NCI-H69 (cell line): ENCODE measurements around the gene PDE7B.

ENCODE experiments used
- DNase-seq: peaks from one replicate; lab custom pipeline; 2025; lab: John Stamatoyannopoulos, UW

PDE7B gene

DNA sequence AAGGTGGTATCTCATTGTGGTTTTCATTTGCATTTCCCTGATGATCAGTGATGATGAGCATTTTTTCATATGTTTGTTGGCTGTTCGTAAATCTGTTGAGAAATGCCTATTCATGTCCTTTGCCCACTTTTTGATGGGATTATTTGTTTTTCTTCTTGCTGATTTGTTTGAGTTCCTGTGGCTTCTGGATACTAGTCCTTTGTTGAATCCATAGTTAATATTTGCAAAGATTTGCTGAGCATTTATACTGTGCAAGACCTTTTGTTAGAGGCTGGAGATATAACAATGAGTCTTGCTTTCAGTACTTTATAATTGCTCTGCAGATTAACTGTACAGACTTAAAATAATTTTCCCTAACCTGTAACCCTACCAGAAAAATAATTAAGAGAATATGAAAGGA is 35.6 kb downstream of the PDE7B start:
- DNase-seq: peak; percentile 87

DNA sequence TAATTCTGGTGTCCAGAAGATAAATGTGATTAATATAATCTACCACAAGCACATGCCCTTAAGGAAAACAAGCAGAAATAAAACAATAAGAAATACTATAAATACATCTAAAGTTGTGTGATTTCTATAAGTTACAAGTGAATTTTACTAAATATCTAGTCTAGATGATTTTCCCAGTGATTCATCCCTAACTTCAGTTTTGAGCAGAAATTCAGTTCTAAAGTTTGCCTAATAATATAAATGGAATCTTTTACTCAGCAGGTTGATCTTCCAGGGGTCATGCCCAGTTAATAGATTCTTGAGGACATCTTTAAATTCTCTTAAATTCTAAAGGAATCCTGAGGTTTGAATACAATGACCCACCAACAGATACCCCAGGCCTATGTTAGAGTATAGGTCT is 37.3 kb downstream of the PDE7B start:
- DNase-seq: no peak

- no peak for DNase-seq
These were observed 39.4 kb downstream of the PDE7B start for GRCh38 chr6:135890876-135891275.

- no peak for DNase-seq
These were observed 40.2 kb downstream of the PDE7B start for GRCh38 chr6:135891710-135892109.

GRCh38 chr6:135895231-135895911 is 43.9 kb downstream of the PDE7B start:
- no peak for DNase-seq

GRCh38 chr6:135897087-135897486 is 45.6 kb downstream of the PDE7B start:
- DNase-seq: no peak

DNA sequence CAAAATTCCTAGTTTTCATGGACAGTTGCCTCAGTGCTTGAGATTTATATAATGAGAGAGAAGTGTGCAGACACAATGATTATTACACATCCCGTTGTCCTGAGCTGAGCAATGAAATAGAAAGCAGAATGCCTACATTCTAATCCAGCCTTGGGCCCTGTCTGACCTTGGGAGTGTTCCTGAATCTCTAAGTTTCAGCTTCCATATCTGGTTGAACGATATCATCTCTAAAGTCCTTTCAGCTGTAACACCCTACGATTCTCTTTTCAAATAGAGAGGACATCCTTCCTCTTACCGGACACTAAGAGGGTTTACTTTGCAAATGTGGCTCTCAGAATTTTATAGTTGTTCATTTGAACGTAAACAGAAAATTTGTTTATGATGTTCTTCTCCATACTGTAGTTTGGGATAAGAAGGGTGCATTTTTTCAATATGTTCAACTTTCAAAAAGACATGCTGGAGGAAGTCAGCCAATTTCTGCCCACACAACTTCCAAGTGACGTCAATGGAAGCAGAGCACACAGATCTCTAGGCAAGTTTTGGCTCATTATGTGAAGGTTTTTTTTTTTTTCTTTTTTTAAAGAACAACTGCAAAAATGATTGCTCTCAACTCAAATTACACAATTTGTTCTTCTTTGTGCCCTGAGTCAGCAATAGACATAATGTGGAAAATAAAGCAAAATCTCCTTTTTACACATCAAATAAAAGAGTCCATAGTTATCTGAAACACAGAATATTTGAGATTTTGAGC is 50.4 kb downstream of the PDE7B start:
- DNase-seq: no peak

DNA sequence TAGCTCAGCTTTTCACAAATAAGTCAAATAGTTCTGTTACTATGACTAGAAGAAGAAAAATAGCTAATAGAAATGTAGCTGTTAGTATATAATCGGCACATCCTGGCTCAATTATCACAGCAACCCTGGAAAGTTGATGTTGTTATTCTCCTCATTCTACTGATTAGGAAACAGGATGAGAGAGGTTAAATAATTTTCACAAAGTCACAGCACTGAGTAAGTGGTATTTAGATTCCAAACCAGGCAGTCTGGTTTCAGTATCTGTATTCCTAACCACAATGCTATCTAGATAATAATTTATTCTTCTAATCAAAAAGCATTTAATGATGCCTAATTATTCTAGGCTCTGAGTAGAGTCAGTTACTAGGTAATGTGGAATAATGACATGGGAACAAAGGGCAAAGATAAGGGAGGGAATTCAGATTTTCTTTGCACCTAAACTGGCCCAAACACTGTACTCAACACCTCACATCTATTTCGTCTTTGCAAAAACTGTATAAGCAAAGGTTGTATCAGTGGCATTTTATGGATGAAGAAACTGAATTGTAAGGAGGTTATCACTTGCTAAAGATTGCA is 51.3 kb downstream of the PDE7B start:
- DNase-seq: no peak

- DNase-seq: no peak
These were observed 53.2 kb downstream of the PDE7B start for GRCh38 chr6:135904666-135905065.

- DNase-seq: no peak
These were observed 54.3 kb downstream of the PDE7B start for GRCh38 chr6:135905604-135906300.

DNA sequence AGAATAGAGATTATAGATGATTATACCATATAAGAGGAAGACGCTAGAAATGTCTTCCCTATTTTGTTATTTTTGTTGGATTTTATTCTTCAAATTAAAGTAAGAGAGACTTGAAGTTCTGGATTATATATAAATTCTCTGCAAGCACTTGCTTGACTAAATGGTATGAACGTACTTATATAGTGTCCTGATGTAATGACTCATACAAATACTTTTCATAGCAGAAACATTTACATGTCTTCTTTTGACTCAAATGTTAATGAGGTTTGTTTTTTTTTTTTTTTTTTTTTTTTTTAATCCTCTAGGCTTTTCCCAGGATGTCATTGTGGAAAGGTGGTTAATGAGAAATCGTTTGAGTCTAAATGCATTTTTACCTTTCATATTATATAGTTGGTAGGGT is 55.0 kb downstream of the PDE7B start:
- no peak for DNase-seq

- no peak for DNase-seq
These were observed 55.5 kb downstream of the PDE7B start for GRCh38 chr6:135906972-135907465.

DNA sequence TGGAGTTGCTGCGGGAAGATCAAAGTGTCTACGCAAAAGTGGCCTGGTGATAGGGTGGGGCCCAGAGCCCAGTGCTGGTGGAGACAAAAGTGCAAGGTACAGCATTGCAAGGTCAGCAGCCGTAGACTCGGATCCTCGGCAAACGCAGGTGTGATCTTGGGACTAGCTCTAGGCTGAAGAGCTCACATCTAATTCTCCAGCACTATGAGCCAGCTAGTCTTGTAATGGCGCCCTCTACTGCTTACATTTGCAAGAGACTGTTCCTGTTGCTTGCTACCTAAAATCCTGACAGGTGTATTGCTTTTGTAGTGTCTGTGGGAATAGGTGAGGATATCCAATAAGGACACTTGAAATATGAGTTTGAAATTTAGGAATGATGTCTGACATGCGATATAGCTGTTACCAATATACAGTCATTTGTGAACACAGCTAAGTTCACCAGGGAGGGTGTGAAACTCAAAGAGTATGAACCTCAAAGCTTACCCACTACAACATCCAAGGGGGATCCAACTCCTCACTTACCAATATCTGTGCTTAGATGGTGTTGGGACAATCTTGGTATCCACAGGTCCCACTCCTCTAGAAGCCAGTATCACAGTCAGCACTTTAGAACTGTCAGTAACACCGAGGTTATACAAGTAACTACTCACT is 58.4 kb downstream of the PDE7B start:
- DNase-seq: peak; percentile 89

DNA sequence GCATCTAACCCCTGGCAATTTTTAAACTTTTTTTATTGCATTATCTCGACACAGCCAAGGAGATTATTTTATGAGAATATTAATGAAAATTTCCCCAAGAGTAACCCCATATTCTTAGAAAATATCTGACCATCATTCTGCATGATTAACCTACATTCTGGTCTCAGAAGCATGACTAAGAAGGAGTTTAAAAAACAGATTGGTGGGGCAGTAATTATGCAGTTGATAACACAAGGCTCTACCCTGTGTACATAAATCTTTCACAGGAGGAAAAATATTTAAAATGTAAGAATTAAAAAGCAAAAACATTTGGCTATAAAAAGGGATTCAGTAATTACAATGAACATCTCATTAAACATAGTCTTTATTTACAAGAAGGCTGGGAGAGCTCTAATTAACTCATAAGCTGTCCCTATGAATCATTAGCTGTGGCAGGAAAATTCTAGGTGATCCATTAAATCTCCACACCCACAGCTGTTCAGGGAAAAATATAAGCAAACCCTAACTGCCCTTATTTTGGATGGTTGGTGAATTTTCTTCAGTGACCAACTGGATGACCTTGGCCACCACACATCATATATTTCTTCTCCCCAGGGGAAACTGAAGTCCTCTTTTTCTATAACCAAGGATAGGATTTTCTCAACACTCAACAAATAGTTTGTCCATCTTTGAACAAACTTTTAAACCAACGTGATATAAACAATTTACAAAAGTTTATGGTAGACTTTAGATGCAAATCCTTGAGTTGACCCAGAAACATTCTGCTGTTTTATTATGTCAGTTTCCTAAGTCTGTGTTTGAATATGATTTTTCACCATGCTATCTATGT is 59.5 kb downstream of the PDE7B start:
- peak; percentile 97 for DNase-seq

DNA sequence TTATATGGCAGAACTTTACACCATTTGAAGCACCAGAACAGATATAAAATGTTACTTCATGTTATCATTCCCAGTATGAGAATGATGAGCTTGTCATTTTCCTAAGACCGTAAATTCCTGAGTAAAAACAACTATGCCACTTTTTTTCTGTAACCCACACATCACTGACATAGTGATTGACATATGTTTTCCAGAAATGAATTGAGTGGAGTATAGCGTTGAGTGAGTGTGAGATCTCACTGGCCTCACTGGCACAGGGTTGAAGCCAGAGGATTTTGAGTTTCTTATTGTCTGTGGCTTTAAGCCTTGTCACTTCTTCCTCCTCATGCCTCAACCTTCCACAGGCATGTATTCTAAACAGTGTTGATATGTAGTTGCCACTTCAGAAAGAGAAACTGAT is 62.3 kb downstream of the PDE7B start:
- no peak for DNase-seq

GRCh38 chr6:135919026-135919425 is 67.5 kb downstream of the PDE7B start:
- no peak for DNase-seq

DNA sequence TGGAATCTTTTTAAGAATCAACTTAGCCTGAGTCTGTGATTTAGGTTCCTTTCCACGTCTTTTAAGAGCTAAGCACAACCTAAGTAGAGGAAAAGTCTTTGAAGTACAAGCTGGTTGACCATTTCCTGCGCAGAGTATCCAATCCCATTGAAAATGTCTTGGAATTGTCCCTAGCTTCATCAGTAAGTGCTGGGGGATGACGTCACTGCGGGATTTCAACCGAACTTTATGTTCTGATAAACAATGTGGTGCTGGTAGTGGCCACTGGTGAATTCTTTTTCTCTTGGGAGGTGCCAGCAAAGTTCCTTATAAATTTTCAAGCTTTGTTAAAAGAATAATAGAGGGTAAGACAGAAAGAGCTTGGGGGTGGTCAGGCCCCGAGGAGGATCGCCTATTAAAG is 69.2 kb downstream of the PDE7B start:
- DNase-seq: no peak

GRCh38 chr6:135921188-135921587 is 69.7 kb downstream of the PDE7B start:
- DNase-seq: no peak

DNA sequence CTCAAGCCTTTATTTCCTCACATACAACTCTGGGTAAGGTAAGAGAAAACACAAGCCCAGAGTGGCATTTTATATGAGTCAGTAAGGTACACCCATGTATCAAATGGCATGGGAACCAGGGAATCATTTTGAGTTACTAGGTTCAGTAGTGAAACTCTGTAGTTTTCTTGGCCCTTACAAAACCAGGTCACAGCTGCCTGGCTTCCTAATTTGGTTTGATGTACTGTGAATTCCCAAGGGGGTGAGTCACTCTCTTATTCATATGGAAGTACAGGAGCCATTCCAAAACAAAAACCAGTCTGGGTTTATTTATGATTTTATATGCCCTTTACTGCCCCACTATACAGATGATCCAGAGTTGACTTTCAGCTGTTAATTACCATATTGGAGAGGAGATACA is 70.7 kb downstream of the PDE7B start:
- DNase-seq: peak; percentile 89

DNA sequence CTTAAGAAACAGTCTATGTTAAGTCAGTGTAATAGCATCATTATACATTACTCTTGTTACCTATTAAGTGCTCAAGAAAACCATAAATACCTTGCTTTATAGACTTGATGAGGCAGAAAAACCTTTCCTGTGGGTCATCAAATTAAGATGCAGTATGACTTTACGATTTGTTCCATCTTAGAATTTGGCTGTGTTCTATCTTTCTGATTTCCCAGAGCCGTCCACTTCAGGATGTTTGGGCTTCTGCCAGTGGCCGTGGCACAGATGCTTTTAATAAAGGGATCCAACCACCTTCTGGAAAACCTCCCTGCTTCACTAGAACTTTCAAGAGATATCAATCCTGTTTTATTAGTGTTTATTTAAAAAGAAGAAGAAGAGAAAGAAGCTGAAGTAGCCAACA is 71.2 kb downstream of the PDE7B start:
- no peak for DNase-seq

DNA sequence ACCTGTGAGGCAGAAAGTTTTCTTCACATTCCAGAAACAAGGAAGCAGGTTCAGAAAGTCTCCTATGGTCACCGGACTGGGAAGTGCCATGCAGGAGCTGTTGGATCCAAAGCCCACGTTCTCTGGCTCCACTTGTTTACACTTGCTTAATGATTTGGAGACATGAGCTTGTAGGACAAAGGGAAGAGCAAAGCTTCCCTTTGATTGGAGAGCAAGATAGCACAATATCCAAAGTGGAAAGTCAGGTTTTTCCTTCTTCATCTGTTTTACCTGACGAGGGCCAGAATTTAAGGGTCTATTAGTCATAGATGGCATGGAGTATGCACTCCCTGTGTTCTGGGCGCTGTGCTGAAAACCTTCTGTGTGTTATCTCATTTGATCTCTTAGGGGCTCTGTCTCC is 81.2 kb downstream of the PDE7B start:
- no peak for DNase-seq
